A549 treated with Mapracorat at 1 μM for 4 hours (cell line): ENCODE data around the gene WDFY3. TPM values are rescaled to one million over a fixed set of nuclear protein-coding genes. Genes with fewer than 3 reads are reported as not detected.

ENCODE experiments used
- total RNA-seq: library from RNA; stranded (reverse); fragments of 200-300 nt; extraction: Qiagen RNA extraction; gene quantifications from 5 replicates; pipeline ENCODE4 v1.2.3, GENCODE V29; 2022

Gene WDFY3, protein sequence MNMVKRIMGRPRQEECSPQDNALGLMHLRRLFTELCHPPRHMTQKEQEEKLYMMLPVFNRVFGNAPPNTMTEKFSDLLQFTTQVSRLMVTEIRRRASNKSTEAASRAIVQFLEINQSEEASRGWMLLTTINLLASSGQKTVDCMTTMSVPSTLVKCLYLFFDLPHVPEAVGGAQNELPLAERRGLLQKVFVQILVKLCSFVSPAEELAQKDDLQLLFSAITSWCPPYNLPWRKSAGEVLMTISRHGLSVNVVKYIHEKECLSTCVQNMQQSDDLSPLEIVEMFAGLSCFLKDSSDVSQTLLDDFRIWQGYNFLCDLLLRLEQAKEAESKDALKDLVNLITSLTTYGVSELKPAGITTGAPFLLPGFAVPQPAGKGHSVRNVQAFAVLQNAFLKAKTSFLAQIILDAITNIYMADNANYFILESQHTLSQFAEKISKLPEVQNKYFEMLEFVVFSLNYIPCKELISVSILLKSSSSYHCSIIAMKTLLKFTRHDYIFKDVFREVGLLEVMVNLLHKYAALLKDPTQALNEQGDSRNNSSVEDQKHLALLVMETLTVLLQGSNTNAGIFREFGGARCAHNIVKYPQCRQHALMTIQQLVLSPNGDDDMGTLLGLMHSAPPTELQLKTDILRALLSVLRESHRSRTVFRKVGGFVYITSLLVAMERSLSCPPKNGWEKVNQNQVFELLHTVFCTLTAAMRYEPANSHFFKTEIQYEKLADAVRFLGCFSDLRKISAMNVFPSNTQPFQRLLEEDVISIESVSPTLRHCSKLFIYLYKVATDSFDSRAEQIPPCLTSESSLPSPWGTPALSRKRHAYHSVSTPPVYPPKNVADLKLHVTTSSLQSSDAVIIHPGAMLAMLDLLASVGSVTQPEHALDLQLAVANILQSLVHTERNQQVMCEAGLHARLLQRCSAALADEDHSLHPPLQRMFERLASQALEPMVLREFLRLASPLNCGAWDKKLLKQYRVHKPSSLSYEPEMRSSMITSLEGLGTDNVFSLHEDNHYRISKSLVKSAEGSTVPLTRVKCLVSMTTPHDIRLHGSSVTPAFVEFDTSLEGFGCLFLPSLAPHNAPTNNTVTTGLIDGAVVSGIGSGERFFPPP (N-terminal part only)
- 6.1 to 9.0 TPM (median 7.5 TPM) in 5 replicates for total RNA-seq

DNA sequence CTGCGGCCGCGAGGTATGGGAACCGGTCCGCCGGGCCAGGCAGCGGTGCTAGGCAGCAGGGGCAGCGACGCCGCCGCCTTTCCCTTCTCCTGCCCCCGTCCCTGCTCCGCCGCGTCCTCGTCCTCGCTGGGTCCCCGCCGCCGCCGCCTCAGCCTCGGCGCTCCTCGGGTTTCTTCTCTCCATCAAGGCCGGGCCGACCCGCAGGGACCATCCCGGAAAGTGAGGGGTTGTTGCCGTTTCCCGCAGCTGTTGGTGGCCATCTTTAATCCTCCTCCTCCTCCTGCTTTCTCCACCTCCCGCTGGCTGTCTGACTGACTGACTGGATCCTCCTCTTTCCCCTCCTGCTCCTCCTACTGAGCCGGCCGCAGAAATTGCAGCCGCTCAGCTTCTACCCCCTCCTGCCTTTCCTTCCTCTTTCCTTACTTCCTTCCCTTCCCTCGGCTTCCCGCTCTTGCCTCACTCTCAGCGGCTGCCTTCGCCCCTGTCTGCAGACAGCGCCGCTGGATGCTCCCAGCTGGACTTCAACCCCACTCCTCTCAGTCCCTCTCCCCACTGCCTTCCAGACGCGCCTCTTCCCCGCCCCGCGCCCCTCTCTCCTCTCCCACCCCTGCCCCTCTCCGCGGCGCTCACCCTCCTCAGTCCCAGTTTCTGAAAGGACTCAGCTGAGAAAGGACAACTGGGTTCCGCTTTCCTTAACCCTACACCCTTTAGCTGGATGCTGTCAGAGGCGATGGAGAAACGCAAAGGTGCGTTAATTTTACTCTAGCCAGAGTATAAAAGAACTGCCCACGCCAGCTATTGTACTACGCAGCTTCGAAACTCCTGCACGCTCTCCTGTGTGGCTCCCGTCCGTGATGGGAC lies at the start of gene WDFY3:
TSS of gene WDFY3 (minus strand) at position 309 of the 861 bp plus-strand sequence. CDS start 106,099 bp downstream, outside the sequence.

